CMK (cell line): Measurements from ENCODE around the gene SEMA5A.

Source experiments
- DNase-seq: peaks from one replicate; pipeline ENCODE4 v3.0.0-alpha.2; 2010; ENCODE audit warnings: low read depth

Gene SEMA5A

GRCh38 chr5:9515436-9515835 lies 30.4 kb downstream of the SEMA5A start:
- no peak for DNase-seq

GRCh38 chr5:9514968-9515367 lies 30.9 kb downstream of the SEMA5A start:
- no peak for DNase-seq

- no peak for DNase-seq
Measured at GRCh38 chr5:9513827-9514226, 32.0 kb downstream of the SEMA5A start.

GRCh38 chr5:9512457-9512856 lies 33.4 kb downstream of the SEMA5A start:
- no peak for DNase-seq

GRCh38 chr5:9507974-9508373 lies 37.9 kb downstream of the SEMA5A start:
- DNase-seq, result no peak

GRCh38 chr5:9505225-9505624 lies 40.6 kb downstream of the SEMA5A start:
- DNase-seq, result no peak

- DNase-seq, result no peak
Measured at GRCh38 chr5:9502864-9503263, 43.0 kb downstream of the SEMA5A start.

- DNase-seq, result no peak
Measured at GRCh38 chr5:9502050-9502834, 43.6 kb downstream of the SEMA5A start.

- no peak for DNase-seq
Measured at GRCh38 chr5:9500625-9501024, 45.2 kb downstream of the SEMA5A start.

- DNase-seq, result no peak
Measured at GRCh38 chr5:9500193-9500592, 45.7 kb downstream of the SEMA5A start.

- DNase-seq, result no peak
Measured at GRCh38 chr5:9499498-9499876, 46.4 kb downstream of the SEMA5A start.

- no peak for DNase-seq
Measured at GRCh38 chr5:9498541-9499497, 47.1 kb downstream of the SEMA5A start.

- no peak for DNase-seq
Measured at GRCh38 chr5:9497347-9497746, 48.5 kb downstream of the SEMA5A start.

GRCh38 chr5:9496801-9497200 lies 49.1 kb downstream of the SEMA5A start:
- no peak for DNase-seq

- no peak for DNase-seq
Measured at GRCh38 chr5:9495121-9495520, 50.8 kb downstream of the SEMA5A start.

- no peak for DNase-seq
Measured at GRCh38 chr5:9494301-9494700, 51.6 kb downstream of the SEMA5A start.

GRCh38 chr5:9490494-9491097 lies 55.3 kb downstream of the SEMA5A start:
- no peak for DNase-seq

- DNase-seq, result no peak
Measured at GRCh38 chr5:9483779-9484178, 62.1 kb downstream of the SEMA5A start.

- DNase-seq, result no peak
Measured at GRCh38 chr5:9483243-9483642, 62.6 kb downstream of the SEMA5A start.

- DNase-seq, result no peak
Measured at GRCh38 chr5:9482381-9482780, 63.5 kb downstream of the SEMA5A start.

- no peak for DNase-seq
Measured at GRCh38 chr5:9480499-9480898, 65.4 kb downstream of the SEMA5A start.

GRCh38 chr5:9479990-9480389 lies 65.9 kb downstream of the SEMA5A start:
- DNase-seq, result no peak

GRCh38 chr5:9479361-9479760 lies 66.5 kb downstream of the SEMA5A start:
- no peak for DNase-seq
